Right atrium auricular region (tissue), 2 donors: ENCODE results near the gene CUL9. TPM values are rescaled to one million over a fixed set of nuclear protein-coding genes. Genes with fewer than 3 reads are reported as not detected.

ENCODE experiments used
- DNase-seq: peaks from one replicate; pipeline ENCODE4 v3.0.0-alpha.2; 2019; ENCODE audit warnings: low spot score
- H3K27ac ChIP-seq, 2 donors: fragments of 200-600 bp; sonication (generic); 1 replicate in 1 of 2; 2 replicates in 1 of 2; pipeline ENCODE4 v1.5.1; 2016 to 2019
- H3K27me3 ChIP-seq, 2 donors: fragments of 200-600 bp; sonication (generic); one replicate each; pipeline versions ENCODE4 v1.5.1 to v1.6.0; 2017 to 2019
- H3K36me3 ChIP-seq: fragments of 200-600 bp; sonication (generic); one replicate; pipeline ENCODE4 v1.5.1; 2016
- H3K4me1 ChIP-seq, 2 donors: fragments of 200-600 bp; sonication (generic); one replicate each; pipeline versions ENCODE4 v1.5.1 to v1.6.0; 2017 to 2019
- H3K4me3 ChIP-seq, 2 donors: fragments of 200-600 bp; sonication (generic); 1 replicate in 1 of 2; 2 replicates in 1 of 2; pipeline ENCODE4 v1.5.1; 2017 to 2019; ENCODE audit warnings: mild to moderate bottlenecking in 1 of 2, moderate library complexity in 1 of 2
- H3K9me3 ChIP-seq, 2 donors: fragments of 200-600 bp; sonication (generic); one replicate each; pipeline ENCODE4 v1.5.1; 2019
- CTCF ChIP-seq, 2 donors: fragments of 200-600 bp; sonication (generic); IDR thresholded peaks; one replicate each; pipeline ENCODE4 v1.5.1; 2019; ENCODE audit warnings: antibody characterized with exemption in 2 of 2
- total RNA-seq, 2 donors: library from RNA; depleted of rRNA; stranded (reverse); fragments of >200 nt; gene quantifications; one replicate each; pipeline ENCODE4 v1.1.0, GENCODE V29; 2016

CUL9 gene
- total RNA-seq, 2 donors from 2014 or later: 11.0 to 16.8 TPM

- Histone ChIP-seq H3K9me3 (no peaks in the 10 kb centered on the region), H3K4me3 (no peak overlapping the region), H3K27ac (no peak overlapping the region), H3K27me3 (no peaks in the 10 kb centered on the region), H3K4me1 (peaks cover 0 to 9% of the 10 kb centered on the region in 2 donors), H3K36me3 (peaks cover 14% of the 10 kb centered on the region)
- TF ChIP-seq CTCF (IDR thresholded peaks at IDR 0.05): no peak
- DNase-seq: no peak
These were observed 33.1 kb downstream of the CUL9 start for GRCh38 chr6:43215066-43215465.

GRCh38 chr6:43216200-43216599 is 34.2 kb downstream of the CUL9 start:
- no peaks in the 10 kb centered on the region for H3K9me3 ChIP-seq
- no peak overlapping the region for H3K4me3 ChIP-seq
- no peaks in the 10 kb centered on the region for H3K27me3 ChIP-seq
- no peak for TF ChIP-seq CTCF (IDR thresholded peaks at IDR 0.05)
- H3K4me1 ChIP-seq: peaks cover 0 to 9% of the 10 kb centered on the region in 2 donors
- no peak overlapping the region for H3K27ac ChIP-seq
- no peak for DNase-seq
- H3K36me3 ChIP-seq: peaks cover 14% of the 10 kb centered on the region

GRCh38 chr6:43217351-43217750 is 35.4 kb downstream of the CUL9 start:
- Histone ChIP-seq H3K9me3 (no peaks in the 10 kb centered on the region), H3K36me3 (peaks cover 14% of the 10 kb centered on the region), H3K4me1 (peaks cover 0 to 9% of the 10 kb centered on the region in 2 donors), H3K27ac (no peak overlapping the region), H3K4me3 (no peak overlapping the region), H3K27me3 (no peaks in the 10 kb centered on the region)
- no peak for DNase-seq
- no peak for TF ChIP-seq CTCF (IDR thresholded peaks at IDR 0.05)

GRCh38 chr6:43219119-43219518 is 37.1 kb downstream of the CUL9 start:
- Histone ChIP-seq H3K27ac (no peak overlapping the region), H3K27me3 (no peaks in the 10 kb centered on the region), H3K4me1 (peaks cover 0 to 9% of the 10 kb centered on the region in 2 donors), H3K36me3 (peaks cover 14% of the 10 kb centered on the region), H3K9me3 (no peaks in the 10 kb centered on the region), H3K4me3 (no peak overlapping the region)
- DNase-seq: no peak
- no peak for TF ChIP-seq CTCF (IDR thresholded peaks at IDR 0.05)

- H3K36me3 ChIP-seq: peaks cover 14% of the 10 kb centered on the region
- DNase-seq: no peak
These were observed 37.8 kb downstream of the CUL9 start for GRCh38 chr6:43219814-43220213.

More at GRCh38 chr6:43219814-43220213, 37.8 kb downstream of the CUL9 start:
- H3K4me3 ChIP-seq: no peak overlapping the region
- H3K9me3 ChIP-seq: no peaks in the 10 kb centered on the region
- peaks cover 0 to 9% of the 10 kb centered on the region in 2 donors for H3K4me1 ChIP-seq
- H3K27ac ChIP-seq: no peak overlapping the region
- no peak for TF ChIP-seq CTCF (IDR thresholded peaks at IDR 0.05)
- H3K27me3 ChIP-seq: no peaks in the 10 kb centered on the region
